Measurements from ENCODE around the gene MRPL48.

DNA sequence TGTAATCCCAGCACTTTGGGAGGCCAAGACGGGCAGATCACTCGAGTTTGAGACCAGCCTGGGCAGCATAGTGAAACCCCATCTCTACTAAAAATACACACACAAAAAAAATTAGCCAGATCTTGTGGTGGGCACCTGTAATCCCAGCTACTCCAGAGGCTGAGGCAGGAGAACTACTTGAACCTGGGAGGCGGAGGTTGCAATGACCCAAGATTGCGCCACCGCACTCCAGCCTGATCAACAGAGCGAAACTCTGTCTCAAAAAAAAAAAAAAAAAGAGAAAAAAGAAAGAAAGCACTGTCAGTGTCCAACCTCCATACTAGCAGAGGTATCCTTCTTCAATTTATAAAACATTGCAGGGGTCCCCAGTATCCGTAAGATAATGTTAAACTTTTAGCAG is 44.6 kb upstream of the MRPL48 start:
- TF ChIP-seq POLR2AphosphoS5 (IDR thresholded peaks at IDR 0.05; ENCODE audit: low read depth, low read length): no peak
- no peak for TF ChIP-seq TAF1 (IDR thresholded peaks at IDR 0.05; ENCODE audit: borderline replicate concordance, low read depth, low read length)

Measured in GM12892 (cell line).